Measurements from ENCODE around the gene ZKSCAN5. TPM values are rescaled to one million over a fixed set of nuclear protein-coding genes. Genes with fewer than 3 reads are reported as not detected.

ZKSCAN5 gene
- total RNA-seq, 1 experiment from 2014 or later, result 10.2 TPM

DNA sequence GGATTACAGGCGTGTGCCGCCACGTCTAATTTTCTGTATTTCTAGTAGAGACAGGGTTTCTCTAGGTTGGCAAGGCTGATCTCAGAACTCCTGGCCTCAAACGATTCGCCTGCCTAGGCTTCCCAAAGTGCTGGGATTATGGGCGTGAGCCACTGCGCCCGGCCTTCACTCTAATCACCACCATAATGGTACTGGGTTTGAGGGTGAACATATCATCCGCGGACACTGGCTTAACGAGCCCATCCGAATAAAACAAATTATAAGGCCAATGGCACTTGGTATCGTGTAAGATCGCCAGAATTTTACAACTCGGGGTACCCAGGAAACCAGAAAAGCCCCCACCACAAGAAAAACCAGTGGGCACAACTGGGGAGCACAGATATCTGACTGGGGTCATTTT is 46.9 kb downstream of the ZKSCAN5 start:
- no peaks in the 10 kb centered on the region for H3K27me3 ChIP-seq (ENCODE audit: insufficient read depth, low read length)
- RAD21 ChIA-PET (ENCODE audit: low non-redundant PET in 1 of 2, low total read pairs in 2 of 2, uncharacterized antibody in 2 of 2, unreplicated experiment in 2 of 2), result no interaction called here
- peaks cover 3 to 17% of the 10 kb centered on the region in 2 experiments; a peak in 3 of 4 replicates for H3K4me1 ChIP-seq (ENCODE audit: control insufficient read depth in 1 of 2, insufficient read depth in 2 of 2, low read length in 2 of 2)
- DNase-seq (ENCODE audit: low read depth, low spot score) (no peak), ATAC-seq (peak; percentile 23; the same call in 1 of the 2 replicates)
- H3K9ac ChIP-seq (ENCODE audit: low read length), result peak overlapping the region; percentile 88
- no peaks in the 10 kb centered on the region for H4K20me1 ChIP-seq (ENCODE audit: insufficient read depth)
- peak overlapping the region; percentile 38; the same call in 1 of the 2 replicates for H3K27ac ChIP-seq (ENCODE audit: low read depth, low read length)
- intact Hi-C loops (cut with micrococcal nuclease), result no loop called here
- CTCF ChIA-PET, result no interaction called here
- H3K79me2 ChIP-seq (ENCODE audit: insufficient read depth, low read length), result peaks cover 14% of the 10 kb centered on the region
- no peaks in the 10 kb centered on the region for H3K9me3 ChIP-seq (ENCODE audit: control insufficient read depth in 1 of 2, insufficient read depth in 1 of 2, low read depth in 1 of 2, low read length in 2 of 2)
- TSS peak; percentile 67 for BruUV-seq (replicated peaks)
- no peak overlapping the region for H2AFZ ChIP-seq (ENCODE audit: low read depth, low read length, poor library complexity, severe bottlenecking)
- POLR2A ChIA-PET, result no interaction called here
- no peak for TF ChIP-seq CTCF (IDR thresholded peaks at IDR 0.05 in 2 of 3, conservative IDR thresholded peaks at IDR 0.05 in 1 of 3; ENCODE audit: borderline replicate concordance in 1 of 3, insufficient read depth in 1 of 3, low read depth in 2 of 3, low read length in 2 of 3)
- no peak for TF ChIP-seq CEBPB (IDR thresholded peaks at IDR 0.05; ENCODE audit: low read depth)
- TF ChIP-seq SIN3A (IDR thresholded peaks at IDR 0.05; ENCODE audit: low read depth), result no peak
- no peak for TF ChIP-seq EGR1 (IDR thresholded peaks at IDR 0.05; ENCODE audit: low read depth)
- TF ChIP-seq EZH2 (IDR thresholded peaks at IDR 0.05), result no peak
- no peak for TF ChIP-seq ATF3 (IDR thresholded peaks at IDR 0.05)
- no peak for TF ChIP-seq RAD21 (IDR thresholded peaks at IDR 0.05; ENCODE audit: low read depth)
- TF ChIP-seq POLR2AphosphoS5 (IDR thresholded peaks at IDR 0.05; ENCODE audit: low read depth, low read length), result no peak
- TF ChIP-seq, protein P1, sequence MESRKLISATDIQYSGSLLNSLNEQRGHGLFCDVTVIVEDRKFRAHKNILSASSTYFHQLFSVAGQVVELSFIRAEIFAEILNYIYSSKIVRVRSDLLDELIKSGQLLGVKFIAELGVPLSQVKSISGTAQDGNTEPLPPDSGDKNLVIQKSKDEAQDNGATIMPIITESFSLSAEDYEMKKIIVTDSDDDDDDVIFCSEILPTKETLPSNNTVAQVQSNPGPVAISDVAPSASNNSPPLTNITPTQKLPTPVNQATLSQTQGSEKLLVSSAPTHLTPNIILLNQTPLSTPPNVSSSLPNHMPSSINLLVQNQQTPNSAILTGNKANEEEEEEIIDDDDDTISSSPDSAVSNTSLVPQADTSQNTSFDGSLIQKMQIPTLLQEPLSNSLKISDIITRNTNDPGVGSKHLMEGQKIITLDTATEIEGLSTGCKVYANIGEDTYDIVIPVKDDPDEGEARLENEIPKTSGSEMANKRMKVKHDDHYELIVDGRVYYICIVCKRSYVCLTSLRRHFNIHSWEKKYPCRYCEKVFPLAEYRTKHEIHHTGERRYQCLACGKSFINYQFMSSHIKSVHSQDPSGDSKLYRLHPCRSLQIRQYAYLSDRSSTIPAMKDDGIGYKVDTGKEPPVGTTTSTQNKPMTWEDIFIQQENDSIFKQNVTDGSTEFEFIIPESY (IDR thresholded peaks at IDR 0.05; ENCODE audit: extremely low read depth, insufficient replicate concordance, low read length), result no peak
- no peak for TF ChIP-seq TCF7L2 (IDR thresholded peaks at IDR 0.05; ENCODE audit: borderline replicate concordance, extremely low read depth, insufficient read depth, insufficient read length)
- TF ChIP-seq ZNF274 (IDR thresholded peaks at IDR 0.05; ENCODE audit: low read depth, low read length), result no peak
- TF ChIP-seq ELF1 (IDR thresholded peaks at IDR 0.05; ENCODE audit: borderline replicate concordance, low read depth), result no peak
- TF ChIP-seq, protein P2, sequence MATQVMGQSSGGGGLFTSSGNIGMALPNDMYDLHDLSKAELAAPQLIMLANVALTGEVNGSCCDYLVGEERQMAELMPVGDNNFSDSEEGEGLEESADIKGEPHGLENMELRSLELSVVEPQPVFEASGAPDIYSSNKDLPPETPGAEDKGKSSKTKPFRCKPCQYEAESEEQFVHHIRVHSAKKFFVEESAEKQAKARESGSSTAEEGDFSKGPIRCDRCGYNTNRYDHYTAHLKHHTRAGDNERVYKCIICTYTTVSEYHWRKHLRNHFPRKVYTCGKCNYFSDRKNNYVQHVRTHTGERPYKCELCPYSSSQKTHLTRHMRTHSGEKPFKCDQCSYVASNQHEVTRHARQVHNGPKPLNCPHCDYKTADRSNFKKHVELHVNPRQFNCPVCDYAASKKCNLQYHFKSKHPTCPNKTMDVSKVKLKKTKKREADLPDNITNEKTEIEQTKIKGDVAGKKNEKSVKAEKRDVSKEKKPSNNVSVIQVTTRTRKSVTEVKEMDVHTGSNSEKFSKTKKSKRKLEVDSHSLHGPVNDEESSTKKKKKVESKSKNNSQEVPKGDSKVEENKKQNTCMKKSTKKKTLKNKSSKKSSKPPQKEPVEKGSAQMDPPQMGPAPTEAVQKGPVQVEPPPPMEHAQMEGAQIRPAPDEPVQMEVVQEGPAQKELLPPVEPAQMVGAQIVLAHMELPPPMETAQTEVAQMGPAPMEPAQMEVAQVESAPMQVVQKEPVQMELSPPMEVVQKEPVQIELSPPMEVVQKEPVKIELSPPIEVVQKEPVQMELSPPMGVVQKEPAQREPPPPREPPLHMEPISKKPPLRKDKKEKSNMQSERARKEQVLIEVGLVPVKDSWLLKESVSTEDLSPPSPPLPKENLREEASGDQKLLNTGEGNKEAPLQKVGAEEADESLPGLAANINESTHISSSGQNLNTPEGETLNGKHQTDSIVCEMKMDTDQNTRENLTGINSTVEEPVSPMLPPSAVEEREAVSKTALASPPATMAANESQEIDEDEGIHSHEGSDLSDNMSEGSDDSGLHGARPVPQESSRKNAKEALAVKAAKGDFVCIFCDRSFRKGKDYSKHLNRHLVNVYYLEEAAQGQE (IDR thresholded peaks at IDR 0.05; ENCODE audit: low read depth), result no peak
- TF ChIP-seq POLR2A (IDR thresholded peaks at IDR 0.05; ENCODE audit: borderline replicate concordance, extremely low read depth, insufficient read depth, insufficient read length), result no peak
- TF ChIP-seq CBX3 (IDR thresholded peaks at IDR 0.05; ENCODE audit: low read depth), result no peak
- TF ChIP-seq JUND (IDR thresholded peaks at IDR 0.05), result no peak
- TF ChIP-seq EZH2phosphoT487 (IDR thresholded peaks at IDR 0.05; ENCODE audit: borderline replicate concordance), result no peak
- TF ChIP-seq, protein P3, sequence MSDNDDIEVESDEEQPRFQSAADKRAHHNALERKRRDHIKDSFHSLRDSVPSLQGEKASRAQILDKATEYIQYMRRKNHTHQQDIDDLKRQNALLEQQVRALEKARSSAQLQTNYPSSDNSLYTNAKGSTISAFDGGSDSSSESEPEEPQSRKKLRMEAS (IDR thresholded peaks at IDR 0.05), result no peak
- TF ChIP-seq YY1 (IDR thresholded peaks at IDR 0.05; ENCODE audit: extremely low read depth, insufficient replicate concordance, low read depth, low read length), result no peak
- peak overlapping the region; percentile 69 to 79 for H3K4me3 ChIP-seq (replicated peaks in 1 of 2; ENCODE audit: low read depth in 1 of 2, low read length in 2 of 2)
- H3K36me3 ChIP-seq (ENCODE audit: control insufficient read depth in 1 of 2, insufficient read depth in 2 of 2, low read length in 2 of 2), result peaks cover 2 to 3% of the 10 kb centered on the region in 2 experiments; a peak in 2 of 4 replicates
- H3K4me2 ChIP-seq (ENCODE audit: low read length), result peak overlapping the region; percentile 86
- no peaks in the 10 kb centered on the region for H3K9me2 ChIP-seq (ENCODE audit: insufficient read depth)

Data from HCT116 (cell line).